ENCODE results near the gene AHCYL2.

GRCh38 chr7:129368389-129368986 lies 143.7 kb downstream of the AHCYL2 start:
- TF ChIP-seq CTCF (IDR thresholded peaks at IDR 0.05; ENCODE audit: poor library complexity, severe bottlenecking), result no peak
- TF ChIP-seq EP300 (conservative IDR thresholded peaks at IDR 0.05; ENCODE audit: poor library complexity, severe bottlenecking), result no peak
- TF ChIP-seq TAF1 (IDR thresholded peaks at IDR 0.05; ENCODE audit: low read depth), result no peak
- TF ChIP-seq SMC3 (conservative IDR thresholded peaks at IDR 0.05; ENCODE audit: poor library complexity), result no peak
- no peak for TF ChIP-seq MXI1 (conservative IDR thresholded peaks at IDR 0.05; ENCODE audit: poor library complexity, severe bottlenecking)
- no peak for TF ChIP-seq EZH2 (IDR thresholded peaks at IDR 0.05; ENCODE audit: borderline replicate concordance, insufficient read depth, low read length, poor library complexity, severe bottlenecking)
- no peak for TF ChIP-seq POLR2AphosphoS5 (IDR thresholded peaks at IDR 0.05)
- no peak for TF ChIP-seq RAD21 (conservative IDR thresholded peaks at IDR 0.05)

Data from neural cell (in vitro differentiated cells).